A673 (cell line): Measurements from ENCODE around the gene DPM2. TPM values are rescaled to one million over a fixed set of nuclear protein-coding genes. Genes with fewer than 3 reads are reported as not detected.

Experiments used
- BruUV-seq: library from RNA; stranded (reverse); fragments of 400-500 nt; replicated peaks from 2 replicates; lab custom pipeline; 2021; lab: Mats Ljungman, UMichigan
- CTCF ChIA-PET: fragments of 300-600 bp; sonication (Branson Sonifier 250); formaldehyde crosslinking; loops from one replicate; lab custom pipeline; 2022; ENCODE audit warnings: antibody characterized with exemption; lab: Charles Lee
- POLR2A ChIA-PET: fragments of 300-600 bp; sonication (Branson Sonifier 250); formaldehyde crosslinking; loops from one replicate; lab custom pipeline; 2022; ENCODE audit warnings: antibody characterized with exemption; ENCODE audit not compliant: low non-redundant PET; lab: Charles Lee
- DNase-seq: peaks from one replicate; pipeline ENCODE4 v3.0.0-alpha.2; 2015; ENCODE audit warnings: low spot score
- H3K27ac ChIP-seq: fragments of 200-600 bp; sonication (generic); 2 replicates; pipeline ENCODE4 v1.5.1; 2016; ENCODE audit warnings: mixed run types, low read depth, mild to moderate bottlenecking, mixed read lengths, antibody characterized with exemption, low read length; ENCODE audit not compliant: poor library complexity, severe bottlenecking
- H3K27me3 ChIP-seq: fragments of 200-600 bp; sonication (generic); replicated peaks from 2 replicates; pipeline ENCODE4 v1.6.1; 2017; ENCODE audit warnings: mixed run types, low read depth, mild to moderate bottlenecking, mixed read lengths, antibody characterized with exemption, low read length; ENCODE audit not compliant: insufficient read depth, poor library complexity
- H3K36me3 ChIP-seq: fragments of 200-600 bp; sonication (generic); 2 replicates; pipeline ENCODE4 v1.6.1; 2016; ENCODE audit warnings: mixed run types, mild to moderate bottlenecking, mixed read lengths, antibody characterized with exemption, low read length; ENCODE audit not compliant: insufficient read depth, poor library complexity, severe bottlenecking
- H3K4me1 ChIP-seq: fragments of 200-600 bp; sonication (generic); 2 replicates; pipeline ENCODE4 v1.6.1; 2017; ENCODE audit warnings: mixed run types, mild to moderate bottlenecking, mixed read lengths, antibody characterized with exemption, low read length; ENCODE audit not compliant: insufficient read depth, poor library complexity, severe bottlenecking
- H3K4me3 ChIP-seq: fragments of 200-600 bp; sonication (generic); 2 replicates; pipeline ENCODE4 v1.5.1; 2016; ENCODE audit warnings: low read depth, mixed run types, mild to moderate bottlenecking, mixed read lengths, low read length; ENCODE audit not compliant: poor library complexity, severe bottlenecking
- H3K9me3 ChIP-seq: fragments of 200-600 bp; sonication (generic); 2 replicates; pipeline ENCODE4 v1.6.1; 2016; ENCODE audit warnings: mixed run types, low read depth, mild to moderate bottlenecking, mixed read lengths, antibody characterized with exemption, low read length; ENCODE audit not compliant: poor library complexity, severe bottlenecking
- CTCF ChIP-seq: fragments of 300-800, 200-600 bp; sonication (generic); conservative IDR thresholded peaks from 2 replicates; pipeline ENCODE4 v1.5.1; 2017; ENCODE audit warnings: low read depth, mild to moderate bottlenecking, antibody characterized with exemption, low read length, moderate library complexity, mixed read lengths
- EZH2 ChIP-seq: fragments of 200-600 bp; sonication (generic); IDR thresholded peaks from 2 replicates; pipeline ENCODE4 v1.6.1; 2017; ENCODE audit warnings: borderline replicate concordance, low read depth, mild to moderate bottlenecking, mixed read lengths, antibody characterized with exemption, low read length; ENCODE audit not compliant: poor library complexity, severe bottlenecking
- intact Hi-C: fragments of 100-400 bp; cut with micrococcal nuclease; formaldehyde crosslinking; loops from one replicate; pipeline ENCODE4 v1.10.0; 2022; ENCODE audit not compliant: unreplicated experiment
- total RNA-seq: library from RNA; stranded (reverse); gene quantifications from 2 replicates; pipeline ENCODE4 v1.2.3, GENCODE V29; 2021

The DPM2 gene
- total RNA-seq, 1 experiment from 2014 or later: 51.5 TPM

GRCh38 chr9:127916720-127917581 is 20.7 kb downstream of the DPM2 start, which contains the start of gene ST6GALNAC4:
Gene ST6GALNAC4, minus strand, starts transcription at chr9:127917041. Its CDS starts 622 bp downstream, at chr9:127916419.
- POLR2A ChIA-PET: no interaction called here
- TF ChIP-seq CTCF (no peak), EZH2 (no peak)
- H3K9me3 ChIP-seq: no peaks in the 10 kb centered on the region
- DNase-seq: peak; percentile 93
- no TSS peak for BruUV-seq
- intact Hi-C loops: loop anchor here (5.0 kb wide), 1 partner anchor 115 kb away; the partner anchor contains the start of gene FPGS
- peaks cover 20% of the 10 kb centered on the region for H3K4me1 ChIP-seq
- H3K27me3 ChIP-seq: no peaks in the 10 kb centered on the region
- CTCF ChIA-PET: interaction anchor here (0.6 to 1.0 kb wide), 2 partner anchors 182 to 205 kb away, joined by 5 to 8 read pairs; partner anchors contain the start of gene TOR2A
- no peaks in the 10 kb centered on the region for H3K36me3 ChIP-seq
- peak within 1 kb of the TSS; percentile 74 for H3K4me3 ChIP-seq
- no peak within 1 kb of the TSS for H3K27ac ChIP-seq

- ChIA-PET POLR2A (no interaction called here), CTCF (interaction anchor here (0.6 to 1.0 kb wide), 3 partner anchors 11 to 204 kb away, joined by 3 to 8 read pairs (median 5); partner anchors contain the start of gene TOR2A)
- DNase-seq: no peak
- H3K36me3 ChIP-seq: no peaks in the 10 kb centered on the region
- TF ChIP-seq EZH2: no peak
- TF ChIP-seq CTCF: no peak
- no peaks in the 10 kb centered on the region for H3K27me3 ChIP-seq
- BruUV-seq: no TSS peak
- no peaks in the 10 kb centered on the region for H3K9me3 ChIP-seq
- H3K4me1 ChIP-seq: peaks cover 14% of the 10 kb centered on the region
- H3K4me3 ChIP-seq: peak overlapping the region; percentile 74
- intact Hi-C loops: loop anchor here (5.0 kb wide), 1 partner anchor 114 kb away; the partner anchor contains the start of gene FPGS
- no peak overlapping the region for H3K27ac ChIP-seq
Measured at GRCh38 chr9:127915801-127916719, 21.6 kb downstream of the DPM2 start.

- POLR2A ChIA-PET: no interaction called here
- H3K36me3 ChIP-seq: no peaks in the 10 kb centered on the region
- no peak overlapping the region for H3K4me3 ChIP-seq
- BruUV-seq: no TSS peak
- no peaks in the 10 kb centered on the region for H3K27me3 ChIP-seq
- no peaks in the 10 kb centered on the region for H3K9me3 ChIP-seq
- no peak overlapping the region for H3K27ac ChIP-seq
- no peak for DNase-seq
- CTCF ChIA-PET: no interaction called here
- TF ChIP-seq CTCF: no peak
- no peak for TF ChIP-seq EZH2
- intact Hi-C loops: loop anchor here (5.0 kb wide), 1 partner anchor 113 kb away; the partner anchor contains the start of gene FPGS
- peaks cover 14% of the 10 kb centered on the region for H3K4me1 ChIP-seq
Measured at GRCh38 chr9:127915325-127915752, 22.3 kb downstream of the DPM2 start.
